ENCODE results near the gene HNRNPF.
"Not testable (repeated sequence)": the region's sequence is repeated elsewhere in the genome, so short reads cannot be mapped to it uniquely, and the experiment has no call there.

The HNRNPF gene

DNA sequence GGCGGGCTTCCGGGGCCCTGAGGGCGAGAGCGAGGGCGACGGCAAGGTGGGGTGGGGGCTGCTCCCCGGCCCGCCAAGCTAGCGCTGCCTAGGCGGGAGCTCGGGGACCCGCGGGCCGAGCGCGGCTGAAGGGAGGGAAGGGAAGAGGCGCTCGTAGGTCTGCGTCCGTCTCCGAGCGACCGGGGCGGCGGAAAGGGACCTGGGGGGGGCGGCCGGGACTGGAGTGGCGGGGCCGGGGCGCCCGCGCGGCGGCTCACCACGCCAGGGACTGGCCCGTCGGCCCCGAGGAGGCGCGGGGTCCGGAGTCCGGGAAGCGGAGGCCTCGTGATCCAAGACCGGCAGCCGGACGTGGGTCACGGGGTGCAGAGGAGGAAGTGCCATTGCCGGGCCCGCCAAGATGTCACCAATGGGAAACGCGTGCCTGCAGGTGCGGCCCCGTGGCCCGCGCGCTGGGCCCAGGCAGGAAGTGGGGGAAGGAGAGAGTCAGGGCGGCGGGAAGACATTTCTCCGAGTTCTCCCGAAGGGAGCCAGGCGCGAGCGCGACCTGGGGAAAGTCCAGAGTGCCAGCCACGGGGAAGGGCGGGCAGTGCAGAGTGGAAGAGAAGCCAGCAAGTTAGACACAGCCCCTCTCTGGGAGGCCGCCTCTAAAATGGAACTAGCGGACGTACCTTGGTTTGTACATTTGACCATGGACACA lies 11.9 kb downstream of the HNRNPF start:
- DNase-seq (ENCODE audit: low read depth in 2 of 2): peak; percentile 78 to 79

DNA sequence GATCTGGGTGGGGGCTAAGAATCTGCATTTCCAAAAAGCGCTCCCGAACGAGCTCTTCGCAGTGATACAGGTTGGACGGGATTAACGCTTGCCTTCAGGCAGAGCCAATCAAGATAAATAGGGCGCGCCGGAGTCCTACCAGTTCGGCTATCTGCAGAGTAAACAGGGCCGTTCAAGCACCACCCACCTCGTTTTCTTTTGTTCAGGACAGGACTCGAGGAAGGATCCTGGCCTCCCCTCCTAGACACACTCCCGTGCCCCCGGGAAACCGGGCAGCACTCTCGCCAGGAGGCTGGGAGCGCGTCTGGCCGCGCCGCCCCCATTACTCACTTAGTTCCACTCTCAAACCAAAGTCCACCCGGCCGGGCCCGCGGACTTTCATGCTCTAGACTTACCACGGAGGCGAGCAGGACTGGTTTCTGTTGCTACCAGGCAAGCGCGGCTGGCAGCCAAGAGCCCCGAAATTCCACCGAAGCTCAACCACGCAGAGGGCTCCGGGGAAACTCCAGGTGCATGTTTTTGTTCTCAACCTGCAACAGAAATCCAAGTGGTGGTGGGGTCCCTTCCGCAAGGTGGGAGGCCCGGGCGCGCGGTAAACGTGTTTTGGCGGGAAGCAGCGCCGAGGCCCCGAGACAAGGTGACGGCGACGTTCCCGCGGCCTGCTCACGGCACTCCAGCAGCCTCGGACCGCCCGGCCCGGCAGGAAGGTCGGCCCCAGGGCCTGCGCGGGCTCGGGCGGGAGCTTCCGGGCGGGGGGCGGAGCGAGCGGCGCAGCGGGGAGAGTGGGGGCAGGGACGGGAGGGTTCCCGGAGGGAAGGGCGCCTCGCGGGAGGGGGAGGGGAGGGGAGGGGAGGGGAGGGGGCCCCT lies 12.7 kb downstream of the HNRNPF start:
- peak; percentile 77 to 78 for DNase-seq (ENCODE audit: low read depth in 2 of 2)

DNA sequence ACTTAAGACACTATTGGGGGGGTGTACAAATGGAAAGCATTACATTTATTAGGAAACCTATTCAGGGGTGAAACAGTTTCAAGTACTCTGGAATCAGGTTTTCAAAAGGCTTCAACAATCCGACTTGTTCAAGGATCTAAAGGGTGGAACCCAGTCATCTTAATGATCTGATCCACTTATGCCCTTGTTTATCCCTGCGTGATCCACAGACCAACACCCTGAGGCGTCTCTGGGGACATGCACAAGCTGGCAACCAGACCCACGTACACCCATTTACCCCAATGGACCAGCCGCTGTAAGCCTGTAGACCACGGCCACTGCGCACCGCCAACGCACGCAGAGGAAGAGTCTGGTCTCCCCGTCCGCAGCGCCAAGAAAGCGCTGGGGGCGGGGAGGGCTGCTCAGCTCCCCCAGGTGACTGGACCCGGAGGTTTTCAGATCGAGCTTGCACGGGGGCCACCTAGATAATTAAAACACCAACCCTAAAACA lies 13.4 kb downstream of the HNRNPF start:
- DNase-seq (ENCODE audit: low read depth in 2 of 2): no peak

DNA sequence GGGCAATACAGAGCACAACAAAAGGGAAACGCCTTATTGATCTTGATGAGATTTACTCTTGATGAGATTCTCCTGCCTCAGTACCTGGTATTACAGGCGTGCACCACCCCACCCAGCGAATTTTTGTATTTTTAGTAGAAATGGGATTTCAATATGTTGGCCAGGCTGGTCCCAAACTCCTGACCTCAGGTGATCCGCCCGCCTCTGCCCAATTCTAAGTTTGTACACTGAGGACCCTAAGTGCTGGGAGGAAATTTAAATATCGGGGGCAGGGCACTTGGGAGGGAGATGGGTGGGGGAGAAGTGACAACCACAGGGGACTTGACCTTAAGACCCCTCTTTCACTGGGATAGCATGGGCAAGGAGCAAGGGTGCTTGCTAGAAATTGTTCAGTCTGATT lies 14.1 kb downstream of the HNRNPF start:
- no peak for DNase-seq (ENCODE audit: low read depth in 2 of 2)

DNA sequence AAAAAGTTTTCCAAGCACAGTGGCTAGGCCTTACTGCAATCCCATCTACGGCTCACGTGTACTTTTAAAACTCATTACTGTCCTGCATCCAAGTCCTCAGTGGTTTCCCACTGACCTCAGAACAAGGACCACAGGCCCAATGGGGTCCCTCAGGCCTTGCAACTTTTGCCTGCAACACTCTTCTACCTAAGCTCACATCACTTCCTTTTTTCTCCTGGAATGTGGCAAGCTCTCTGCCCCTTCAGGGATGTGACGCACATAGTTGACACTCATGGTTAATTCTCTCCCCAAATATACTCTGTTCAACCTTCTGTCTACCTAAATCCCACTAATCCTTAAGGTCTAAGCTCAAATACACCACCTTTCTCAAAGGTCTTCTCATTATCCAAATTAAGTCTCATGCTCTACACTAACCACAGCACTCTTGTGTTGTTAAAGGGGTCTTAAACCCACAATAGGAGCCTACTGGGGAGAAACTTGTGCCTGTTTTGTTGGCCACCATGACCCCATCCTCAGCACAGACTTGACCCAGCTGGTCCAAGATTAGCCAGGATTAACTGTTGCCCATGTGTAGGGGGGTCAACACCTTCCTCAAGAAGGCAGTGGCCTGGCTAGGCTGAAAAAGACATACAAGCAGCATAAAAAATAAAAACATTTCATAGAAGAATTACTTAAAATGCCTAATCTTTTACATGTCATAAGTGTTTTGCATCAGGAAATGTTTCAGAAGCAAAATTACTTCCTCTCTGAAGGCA lies 15.2 kb downstream of the HNRNPF start:
- DNase-seq (ENCODE audit: low read depth in 2 of 2): no peak

DNA sequence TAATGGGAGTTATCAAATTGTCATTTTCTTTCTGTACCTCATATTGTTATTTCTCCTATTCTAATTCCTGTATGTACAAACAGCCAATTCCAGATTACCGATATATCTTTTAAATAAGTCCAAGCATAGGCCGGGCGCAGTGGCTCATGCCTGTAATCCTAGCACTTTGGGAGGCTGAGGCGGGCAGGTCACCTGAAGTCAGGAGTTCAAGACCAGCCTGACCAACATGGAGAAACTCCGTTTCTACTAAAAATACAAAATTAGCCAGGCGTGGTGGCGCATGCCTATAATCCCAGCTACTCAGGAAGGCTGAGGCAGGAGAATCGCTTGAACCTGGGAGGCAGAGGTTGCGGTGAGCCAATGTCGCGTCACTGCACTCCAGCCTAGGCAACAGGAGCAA lies 15.8 kb downstream of the HNRNPF start:
- not testable (repeated sequence) for DNase-seq (ENCODE audit: low read depth in 2 of 2)

DNA sequence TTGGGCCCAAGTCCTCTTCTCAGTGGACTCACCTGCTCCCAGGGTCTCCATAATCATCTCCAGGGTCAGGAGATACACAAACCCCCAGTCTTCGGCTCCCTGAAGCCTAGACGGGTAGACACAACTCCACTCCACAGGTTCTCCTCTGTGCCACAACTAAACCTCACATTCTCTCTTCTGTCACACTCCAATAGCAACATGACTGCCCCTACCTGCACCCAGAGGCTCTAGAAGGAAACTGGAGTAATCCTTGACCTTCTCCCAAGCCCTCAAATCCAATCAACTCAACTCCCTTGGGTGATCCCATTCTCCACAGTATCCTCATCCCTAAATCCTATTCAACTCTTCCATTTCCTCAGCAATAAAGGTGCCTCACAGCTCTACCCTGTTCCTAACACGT lies 16.2 kb downstream of the HNRNPF start:
- no peak for DNase-seq (ENCODE audit: low read depth in 2 of 2)

DNA sequence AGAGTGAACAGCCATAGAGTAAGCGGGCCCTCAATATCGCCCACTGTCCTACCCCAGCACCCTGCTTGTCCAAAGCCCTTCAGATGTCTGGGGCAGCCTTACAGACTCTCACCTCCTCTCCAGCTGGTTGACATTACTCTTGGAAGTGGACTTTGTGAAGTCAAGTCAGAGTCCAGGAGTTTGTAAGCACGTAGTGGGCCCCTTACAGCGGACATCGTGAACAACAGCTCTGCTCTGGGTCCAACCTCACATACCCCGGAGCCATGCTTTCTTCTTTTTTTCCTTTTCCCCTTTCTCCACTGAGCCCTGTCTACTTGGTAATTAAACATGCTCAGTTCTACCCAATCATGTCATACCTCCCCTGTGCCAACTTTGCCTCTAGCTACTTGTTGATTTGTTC lies 17.5 kb downstream of the HNRNPF start:
- DNase-seq (ENCODE audit: low read depth in 2 of 2): no peak

DNA sequence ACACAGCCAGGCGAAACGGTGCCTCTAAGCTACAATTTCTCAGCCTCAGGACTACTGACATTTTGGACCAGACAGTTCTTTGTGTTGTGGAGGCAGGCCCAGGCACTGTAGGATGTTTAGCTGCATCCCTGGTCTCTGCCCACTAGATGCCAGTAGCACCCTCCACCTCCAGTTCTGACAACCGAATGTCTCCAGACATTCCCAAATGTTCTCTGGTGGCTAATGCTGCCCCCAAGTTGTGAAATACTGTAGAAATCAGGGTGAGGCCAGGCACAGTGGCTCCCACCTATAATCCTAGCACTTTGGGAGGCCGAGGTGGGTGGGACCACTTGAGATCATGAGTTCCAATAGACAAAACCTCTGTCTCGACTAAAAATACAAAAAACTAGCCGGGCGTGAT lies 18.2 kb downstream of the HNRNPF start:
- no peak for DNase-seq (ENCODE audit: low read depth in 2 of 2)

DNA sequence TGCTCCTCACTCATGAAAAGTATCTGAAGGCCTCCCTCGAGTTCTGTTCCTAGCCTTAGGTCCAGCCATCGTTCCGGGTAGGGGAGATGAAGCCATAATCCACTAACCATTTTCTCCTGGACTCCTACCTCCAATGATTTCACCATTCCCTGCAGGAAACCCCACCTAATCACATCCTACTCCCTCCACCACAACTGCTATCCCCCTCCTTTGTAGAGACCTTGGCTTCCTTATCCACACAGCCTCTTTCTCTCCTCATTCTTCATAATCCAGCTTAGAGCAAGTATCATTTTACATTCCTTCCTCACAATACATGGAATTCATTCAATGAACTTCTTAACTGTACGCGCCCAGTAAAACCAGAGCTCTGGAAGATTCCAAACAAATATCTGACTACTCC lies 18.7 kb downstream of the HNRNPF start:
- no peak for DNase-seq (ENCODE audit: low read depth in 2 of 2)

DNA sequence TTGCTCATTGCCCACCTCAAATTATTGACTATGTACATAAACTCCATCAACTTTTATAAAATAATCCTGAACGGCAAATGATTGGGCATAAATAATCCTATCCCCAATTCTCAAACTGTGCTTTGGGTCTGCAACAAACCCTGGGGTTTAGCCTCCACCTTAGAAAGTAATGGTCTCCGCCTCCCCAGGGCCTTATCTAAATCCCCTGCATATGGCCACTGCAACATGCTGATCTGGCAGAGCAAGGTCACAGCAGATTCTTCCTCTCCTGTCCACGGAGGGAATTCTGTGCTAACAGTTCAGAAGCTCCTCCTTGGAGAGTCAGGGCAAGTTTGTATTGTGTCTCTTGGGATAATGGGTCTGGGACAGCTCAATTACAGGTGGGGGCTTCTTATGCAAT lies 19.1 kb downstream of the HNRNPF start:
- DNase-seq (ENCODE audit: low read depth in 2 of 2): no peak

DNA sequence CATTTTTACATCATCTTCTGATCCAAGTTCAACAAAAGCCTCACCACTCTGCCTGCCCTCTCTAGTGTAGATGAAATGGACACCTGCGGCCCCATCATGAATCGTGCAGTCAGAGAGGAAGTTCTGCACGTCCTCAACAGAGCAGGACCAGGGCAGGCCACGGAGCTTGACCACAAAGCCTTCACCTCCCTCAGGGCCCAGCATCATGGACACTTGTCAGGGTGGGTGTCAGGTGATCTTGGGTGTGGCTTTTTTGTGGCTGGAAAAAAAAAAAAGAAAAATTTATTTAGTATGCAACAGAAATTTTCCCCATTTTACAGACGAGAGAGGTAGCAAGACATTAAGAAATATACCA lies 21.3 kb downstream of the HNRNPF start:
- DNase-seq (ENCODE audit: low read depth in 2 of 2): no peak

DNA sequence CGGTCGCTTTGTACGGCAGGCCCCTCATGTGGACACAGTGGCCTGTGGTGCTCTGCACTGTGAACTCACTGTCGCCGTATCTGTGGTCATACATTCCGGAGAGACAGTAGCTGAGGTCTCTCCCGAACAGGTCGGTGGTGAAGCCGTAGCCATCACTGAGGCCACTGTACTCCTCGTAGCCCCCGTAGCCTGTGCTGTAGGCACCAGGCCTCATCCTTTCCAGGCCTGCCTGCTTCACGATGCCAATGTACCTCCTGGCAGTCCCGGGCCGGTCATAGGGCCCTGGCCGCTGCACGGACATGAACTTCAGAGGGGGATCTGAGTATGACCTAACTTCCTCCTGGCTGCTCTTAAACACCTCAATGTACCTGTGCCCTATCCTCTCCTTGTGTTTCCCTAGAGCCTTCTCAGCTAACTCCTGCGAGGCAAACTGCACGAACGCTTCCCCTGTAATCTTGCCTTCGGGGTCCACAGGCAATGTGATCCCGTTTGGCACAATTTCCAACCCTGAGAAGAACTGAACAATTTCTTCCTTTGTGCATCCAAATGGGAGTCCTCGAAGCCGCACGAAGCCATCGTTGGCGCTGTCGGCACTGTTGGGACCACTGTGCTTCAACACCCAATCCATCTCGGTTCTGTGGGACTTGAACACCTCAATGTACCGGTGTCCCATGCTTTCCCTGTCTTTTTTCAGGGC lies 21.9 kb downstream of the HNRNPF start:
- no peak for DNase-seq (ENCODE audit: low read depth in 2 of 2)

DNA sequence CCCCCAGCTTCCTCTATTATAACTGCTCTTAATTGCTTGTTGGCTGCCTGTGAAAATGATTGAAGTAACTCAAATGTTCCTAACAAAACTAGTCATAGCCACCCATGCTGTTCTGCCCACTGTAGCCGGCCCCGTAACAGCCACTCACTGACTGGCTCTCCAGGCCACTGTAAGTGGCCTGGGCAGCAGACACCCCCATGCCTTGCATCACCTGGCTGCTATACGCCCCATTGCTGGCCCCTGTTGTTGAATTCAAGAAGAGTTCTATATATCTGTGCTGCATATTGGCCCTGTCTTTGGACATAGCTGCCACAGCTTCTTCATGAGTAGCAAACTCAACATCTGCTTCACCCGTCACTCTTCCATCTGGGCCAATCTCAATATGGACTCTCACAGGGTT lies 22.4 kb downstream of the HNRNPF start:
- no peak for DNase-seq (ENCODE audit: low read depth in 2 of 2)

DNA sequence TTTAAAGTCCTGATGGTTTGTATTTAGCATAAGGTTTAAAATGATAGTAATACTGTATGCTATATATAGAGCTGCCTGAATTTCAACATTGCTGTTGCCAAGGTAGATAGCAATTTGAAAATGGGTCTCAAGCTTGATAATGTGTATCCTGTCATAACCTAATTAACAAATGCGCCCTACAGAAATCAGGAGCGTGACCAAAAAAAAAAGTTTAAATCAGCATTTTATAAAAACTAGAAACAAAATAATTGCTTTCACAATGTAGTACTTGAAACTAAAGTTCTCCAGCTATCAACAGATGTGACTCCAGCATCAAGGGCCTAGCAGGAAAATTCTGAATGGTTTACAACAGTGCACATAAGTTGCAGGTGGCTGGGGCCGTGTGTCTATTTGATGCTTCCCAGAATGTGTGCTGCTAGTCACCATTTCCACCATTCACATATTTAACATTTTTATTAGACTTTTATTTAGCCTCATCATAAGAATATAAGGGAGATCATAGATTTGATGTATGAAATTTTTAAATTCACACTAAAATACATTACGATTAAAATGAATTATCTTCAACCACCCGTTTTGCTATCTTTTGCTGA lies 23.5 kb downstream of the HNRNPF start:
- DNase-seq (ENCODE audit: low read depth in 2 of 2): no peak

DNA sequence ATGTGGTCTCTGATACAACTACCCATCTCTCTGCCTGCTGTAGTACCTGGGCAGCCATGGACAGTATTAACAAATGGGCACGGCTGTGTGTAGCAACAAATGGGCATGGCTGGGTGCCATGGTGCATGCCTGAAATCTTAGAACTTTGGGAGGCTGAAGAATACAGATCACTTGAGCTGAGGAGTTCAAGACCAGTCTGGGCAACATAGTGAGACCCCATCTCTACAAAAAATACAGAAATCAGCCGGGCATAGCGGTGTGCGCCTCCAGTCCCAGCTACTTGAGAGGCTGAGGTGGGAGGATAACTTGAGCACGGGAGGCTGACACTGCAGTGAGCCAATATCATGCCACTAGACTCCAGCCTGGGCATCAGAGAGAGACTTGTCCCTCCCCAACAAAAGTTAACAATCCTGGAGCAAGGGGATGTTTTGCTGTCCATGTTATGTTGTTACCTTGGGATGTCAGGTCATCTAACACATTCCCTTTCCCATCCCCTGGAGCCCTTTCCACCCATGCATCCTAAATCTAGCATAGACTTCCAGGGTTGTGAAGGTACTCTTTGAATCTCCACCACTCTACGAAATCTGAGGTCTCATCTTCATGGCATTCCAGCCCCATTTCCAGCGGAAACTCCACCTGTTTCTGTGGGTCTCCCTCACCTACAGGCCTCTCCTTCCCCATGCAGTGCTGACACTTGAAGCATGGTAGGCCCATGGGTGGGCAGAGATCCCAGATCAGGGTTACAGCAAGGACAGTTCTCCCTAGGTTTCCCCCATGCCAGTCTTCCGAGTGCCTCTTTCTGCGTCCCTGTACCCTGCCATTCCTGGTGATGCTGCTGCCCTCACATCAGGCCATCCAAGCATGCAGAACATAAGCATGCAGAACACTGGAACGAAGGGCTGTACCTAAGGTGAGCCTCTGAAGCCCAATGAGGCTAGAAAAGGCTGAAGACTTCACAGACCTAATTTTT lies 24.4 kb downstream of the HNRNPF start:
- DNase-seq (ENCODE audit: low read depth in 2 of 2): no peak

DNA sequence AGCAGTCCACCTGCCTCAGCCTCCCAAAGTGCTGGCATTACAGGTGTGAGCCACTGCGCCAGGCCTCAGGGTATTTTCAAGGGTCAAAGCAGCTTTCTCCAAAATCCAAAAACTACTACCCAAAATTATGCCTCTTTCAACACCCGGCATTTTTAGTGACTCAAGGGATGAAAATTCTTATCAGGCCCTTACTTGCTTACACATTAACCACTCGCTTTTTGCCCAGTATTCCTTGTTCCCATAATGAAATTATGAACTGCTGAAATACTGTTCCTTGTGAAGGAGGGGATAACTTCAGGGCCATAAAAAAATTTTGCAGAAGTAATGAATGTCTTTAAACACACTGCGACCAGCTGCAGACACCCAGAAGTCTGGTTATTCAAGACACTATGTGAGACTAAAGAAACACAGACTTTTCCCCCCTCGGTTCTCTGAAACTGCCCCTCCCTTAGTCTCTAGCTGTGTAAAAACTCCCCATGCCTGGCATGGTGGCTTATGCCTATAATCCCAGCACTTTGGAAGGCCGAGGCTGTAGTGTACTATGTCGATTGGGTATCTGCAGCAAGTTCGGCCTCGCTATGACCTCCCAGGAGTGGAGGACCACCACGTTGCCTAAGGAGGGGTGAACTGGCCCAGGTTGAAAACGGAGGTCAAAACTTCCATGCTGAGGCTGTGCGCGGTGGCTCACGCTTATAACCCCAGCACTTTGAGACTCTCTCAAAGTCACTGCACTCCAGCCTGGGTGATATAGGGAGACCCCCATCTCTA lies 25.6 kb downstream of the HNRNPF start:
- DNase-seq (ENCODE audit: low read depth in 2 of 2): no peak

DNA sequence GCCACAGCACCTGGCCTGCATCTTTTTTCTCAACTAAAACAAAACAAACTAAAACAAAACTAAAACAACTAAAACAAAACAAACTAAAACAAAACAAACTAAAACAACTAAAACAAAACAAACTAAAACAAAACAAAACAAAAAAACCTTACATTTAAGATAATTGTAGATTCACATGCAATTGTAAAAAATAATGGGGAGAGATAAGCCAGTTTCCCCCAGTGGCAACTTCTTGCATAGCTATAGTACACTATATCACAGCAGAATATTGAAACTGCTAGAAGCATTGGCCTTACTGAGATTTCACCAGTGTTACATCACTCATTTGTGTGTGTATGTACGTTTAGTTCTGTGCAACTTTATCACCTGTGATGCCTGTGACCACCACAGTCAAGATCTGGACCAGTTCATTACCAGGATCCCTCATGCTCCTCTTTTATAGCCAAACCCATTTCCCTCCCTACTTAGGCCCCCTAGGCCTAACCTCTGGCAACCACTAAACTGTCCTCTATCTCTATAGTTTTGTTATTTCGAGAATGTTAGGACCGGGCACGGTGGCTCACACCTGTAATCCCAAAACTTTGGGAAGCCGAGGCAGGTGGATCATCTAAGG lies 28.3 kb downstream of the HNRNPF start:
- no peak for DNase-seq (ENCODE audit: low read depth in 2 of 2)

DNA sequence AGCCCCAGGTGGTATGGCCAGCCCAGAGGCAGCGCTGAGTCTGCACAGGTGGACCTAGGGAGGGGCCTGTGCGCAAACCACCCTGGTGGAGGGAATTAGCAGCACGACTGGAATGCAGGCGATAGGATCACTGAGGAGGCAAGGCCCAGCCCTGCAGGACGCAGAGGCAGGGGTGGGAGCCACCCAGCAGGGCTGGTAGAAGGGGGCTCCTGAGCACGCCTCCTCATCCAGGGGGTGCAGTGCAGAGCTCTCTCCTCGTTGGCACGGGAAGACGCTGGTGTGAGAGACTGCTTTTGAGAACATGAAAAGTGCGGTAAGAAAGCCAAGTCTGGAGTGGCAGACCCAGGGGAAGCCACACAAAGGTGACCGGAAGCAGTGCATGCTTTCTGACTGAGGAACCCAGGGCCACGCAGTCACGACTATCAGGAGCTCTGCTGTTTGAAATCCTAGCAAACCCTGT lies 31.5 kb downstream of the HNRNPF start:
- DNase-seq (ENCODE audit: low read depth in 2 of 2): no peak
